AG04450 (cell line): ENCODE measurements around the gene LDB1. TPM values are rescaled to one million over a fixed set of nuclear protein-coding genes. Genes with fewer than 3 reads are reported as not detected.

ENCODE experiments used
- CTCF ChIA-PET: fragments of 300-600, 350-600 bp; formaldehyde crosslinking; extraction: SDS; loops from one replicate; lab custom pipeline; 2022; ENCODE audit warnings: antibody characterized with exemption, inconsistent platforms; lab: Charles Lee
- POLR2A ChIA-PET: fragments of 350-600 bp; formaldehyde crosslinking; extraction: SDS; loops from one replicate; lab custom pipeline; 2021; ENCODE audit warnings: antibody characterized with exemption, inconsistent platforms; lab: Yijun Ruan, JAX
- DNase-seq: peaks from one replicate; pipeline ENCODE4 v3.0.0-alpha.2; 2011; ENCODE audit warnings: low read depth, low spot score
- H3K27ac ChIP-seq: one replicate; pipeline ENCODE4 v1.5.1; 2012; ENCODE audit warnings: low read depth, low read length, control low read depth
- H3K27me3 ChIP-seq: one replicate; pipeline ENCODE4 v1.6.0; 2012; ENCODE audit warnings: low read length; ENCODE audit not compliant: control insufficient read depth, insufficient read depth
- H3K4me3 ChIP-seq: 2 replicates; pipeline ENCODE4 v1.5.1; 2011; ENCODE audit warnings: mild to moderate bottlenecking, low read depth, low read length, control low read depth
- H3K9me3 ChIP-seq: 2 replicates; pipeline ENCODE4 v1.5.1; 2012; ENCODE audit warnings: low read length; ENCODE audit not compliant: control insufficient read depth, insufficient read depth
- polyA plus RNA-seq: library from polyadenylated mRNA; depleted of rRNA; stranded (reverse); fragments of >200 nt; gene quantifications from 2 replicates; pipeline ENCODE4 v1.2.3, GENCODE V29; 2011
- TF ChIP-seq, protein P1 (sequence below): IDR thresholded peaks from 2 replicates; pipeline ENCODE4 v1.5.1; 2011; ENCODE audit warnings: low read depth, low read length, control low read depth, inconsistent platforms

The LDB1 gene
- polyA plus RNA-seq, 1 experiment, result 95.7 TPM

- no peak overlapping the region for H3K27ac ChIP-seq
- CTCF ChIA-PET, result interaction anchor here (0.6 to 3.9 kb wide), 6 partner anchors 10 to 269 kb away, joined by 3 to 51 read pairs (median 4); partner anchors contain the start of gene ARMH3
- TF ChIP-seq, protein P1, sequence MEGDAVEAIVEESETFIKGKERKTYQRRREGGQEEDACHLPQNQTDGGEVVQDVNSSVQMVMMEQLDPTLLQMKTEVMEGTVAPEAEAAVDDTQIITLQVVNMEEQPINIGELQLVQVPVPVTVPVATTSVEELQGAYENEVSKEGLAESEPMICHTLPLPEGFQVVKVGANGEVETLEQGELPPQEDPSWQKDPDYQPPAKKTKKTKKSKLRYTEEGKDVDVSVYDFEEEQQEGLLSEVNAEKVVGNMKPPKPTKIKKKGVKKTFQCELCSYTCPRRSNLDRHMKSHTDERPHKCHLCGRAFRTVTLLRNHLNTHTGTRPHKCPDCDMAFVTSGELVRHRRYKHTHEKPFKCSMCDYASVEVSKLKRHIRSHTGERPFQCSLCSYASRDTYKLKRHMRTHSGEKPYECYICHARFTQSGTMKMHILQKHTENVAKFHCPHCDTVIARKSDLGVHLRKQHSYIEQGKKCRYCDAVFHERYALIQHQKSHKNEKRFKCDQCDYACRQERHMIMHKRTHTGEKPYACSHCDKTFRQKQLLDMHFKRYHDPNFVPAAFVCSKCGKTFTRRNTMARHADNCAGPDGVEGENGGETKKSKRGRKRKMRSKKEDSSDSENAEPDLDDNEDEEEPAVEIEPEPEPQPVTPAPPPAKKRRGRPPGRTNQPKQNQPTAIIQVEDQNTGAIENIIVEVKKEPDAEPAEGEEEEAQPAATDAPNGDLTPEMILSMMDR, result no peak
- no peaks in the 10 kb centered on the region for H3K27me3 ChIP-seq
- no peaks in the 10 kb centered on the region for H3K9me3 ChIP-seq
- DNase-seq, result no peak
- H3K4me3 ChIP-seq, result no peak overlapping the region
- POLR2A ChIA-PET, result interaction anchor here (0.6 kb wide), 1 partner anchor 35 kb away, joined by 3 read pairs; no protein-coding TSS in a partner anchor
These were observed 36.6 kb downstream of the LDB1 start for GRCh38 chr10:102083541-102083940.

- ChIA-PET POLR2A (interaction anchor here (1.2 kb wide), 1 partner anchor 232 kb away, joined by 3 read pairs; no protein-coding TSS in a partner anchor), CTCF (interaction anchor here (0.5 to 4.6 kb wide), 59 partner anchors 9 to 1032 kb away, joined by 3 to 51 read pairs (median 5); partner anchors contain the start of genes ARMH3 and OGA)
- no peak overlapping the region for H3K4me3 ChIP-seq
- peak; percentile 59 for DNase-seq
- H3K27me3 ChIP-seq, result no peaks in the 10 kb centered on the region
- TF ChIP-seq, protein P1, result peak; percentile 97
- H3K27ac ChIP-seq, result no peak overlapping the region
- no peaks in the 10 kb centered on the region for H3K9me3 ChIP-seq
These were observed 47.3 kb downstream of the LDB1 start for GRCh38 chr10:102072673-102073527.

DNA sequence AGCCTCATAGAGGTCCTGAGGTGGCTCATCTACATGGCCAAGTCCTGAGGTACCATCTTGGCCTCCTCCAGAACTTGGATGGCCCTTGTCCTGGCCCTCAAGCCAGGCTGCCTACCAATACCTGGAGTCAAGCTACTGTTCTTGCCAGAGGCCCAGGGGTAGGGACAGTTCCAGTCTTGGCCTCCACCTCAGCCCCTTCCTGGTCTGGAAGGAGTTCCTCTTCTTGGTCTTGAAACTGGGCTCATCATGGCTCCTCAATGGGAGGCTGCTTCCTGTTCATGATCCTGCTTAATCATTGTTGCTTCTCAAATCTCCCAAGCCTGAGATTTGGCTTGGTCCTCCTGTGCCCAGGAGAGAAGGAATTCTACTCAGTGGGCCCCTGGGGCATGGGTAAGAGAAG, 51.1 kb downstream of the LDB1 start:
- no peaks in the 10 kb centered on the region; the same call in 1 of the 2 replicates for H3K9me3 ChIP-seq
- ChIA-PET CTCF (interaction anchor here (1.0 to 2.9 kb wide), 3 partner anchors 29 to 229 kb away, joined by 3 to 17 read pairs (median 7); no protein-coding TSS in a partner anchor), POLR2A (interaction anchor here (0.6 kb wide), 1 partner anchor 46 kb away, joined by 3 read pairs; no protein-coding TSS in a partner anchor)
- DNase-seq, result no peak
- no peak overlapping the region for H3K27ac ChIP-seq
- no peak overlapping the region for H3K4me3 ChIP-seq
- TF ChIP-seq, protein P1, result no peak
- H3K27me3 ChIP-seq, result no peaks in the 10 kb centered on the region

DNA sequence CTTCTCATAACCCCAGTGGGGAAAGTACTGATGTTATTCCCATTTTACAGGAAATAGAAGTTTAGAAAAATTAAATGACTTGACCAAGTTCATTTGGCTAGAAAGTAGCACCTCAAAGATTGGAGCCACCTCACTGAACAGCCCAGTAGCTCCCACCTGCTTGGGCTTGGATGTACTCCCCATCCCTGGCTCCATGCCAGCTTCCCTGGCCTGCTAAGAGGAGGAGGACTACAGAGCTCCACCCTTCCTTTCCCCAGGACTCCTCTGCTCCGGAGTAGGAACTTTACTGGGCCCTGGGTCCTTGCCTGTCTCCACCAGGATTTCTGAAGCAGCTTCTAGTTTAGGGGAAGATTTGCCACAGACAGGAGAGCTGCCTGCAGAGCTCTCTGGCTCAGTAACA, 52.0 kb downstream of the LDB1 start:
- Histone ChIP-seq H3K4me3 (no peak overlapping the region), H3K9me3 (no peaks in the 10 kb centered on the region; the same call in 1 of the 2 replicates), H3K27me3 (no peaks in the 10 kb centered on the region), H3K27ac (no peak overlapping the region)
- ChIA-PET CTCF (interaction anchor here (0.6 to 2.9 kb wide), 3 partner anchors 28 to 248 kb away, joined by 3 to 17 read pairs (median 3); no protein-coding TSS in a partner anchor), POLR2A (interaction anchor here (0.6 kb wide), 1 partner anchor 215 kb away, joined by 3 read pairs; no protein-coding TSS in a partner anchor)
- TF ChIP-seq, protein P1, result no peak
- DNase-seq, result no peak
